HG03571 (cell line): Measurements from ENCODE around the gene IRF9.
A peak's percentile ranks its signal among the peaks of the same experiment; 100 is the strongest.

ENCODE experiments used
- ATAC-seq: cut with Tn5 transposase; IDR thresholded peaks from one replicate; pipeline ENCODE4 v1.9.1; 2021; ENCODE audit not compliant: unreplicated experiment

The IRF9 gene

DNA sequence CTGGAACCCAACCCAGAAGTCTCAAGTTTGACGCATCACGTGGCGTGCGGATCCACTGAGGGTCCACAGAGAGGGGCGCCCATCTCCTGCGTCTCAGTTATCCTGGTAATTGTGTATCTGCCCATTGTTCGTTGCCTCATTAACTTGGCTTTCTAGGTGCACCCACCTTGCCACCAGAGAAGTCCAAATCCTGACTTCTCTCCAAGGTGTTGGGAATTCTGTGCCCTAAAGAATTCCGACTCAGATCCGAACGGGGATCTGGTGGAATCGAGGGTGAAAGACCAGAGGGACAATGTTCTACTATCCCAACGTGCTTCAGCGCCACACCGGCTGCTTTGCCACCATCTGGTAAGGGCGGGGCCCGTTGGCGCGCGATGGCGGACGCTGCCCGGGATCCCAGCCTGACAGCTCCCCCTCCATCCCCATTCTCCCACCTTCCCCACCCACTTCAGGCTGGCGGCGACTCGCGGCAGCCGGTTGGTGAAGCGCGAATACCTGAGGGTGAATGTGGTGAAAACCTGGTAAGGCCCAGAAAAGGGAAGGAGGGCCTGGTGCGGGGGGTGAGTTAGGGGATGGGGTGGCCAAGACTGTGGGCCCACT, 11.3 kb downstream of the IRF9 start:
- no peak for ATAC-seq

DNA sequence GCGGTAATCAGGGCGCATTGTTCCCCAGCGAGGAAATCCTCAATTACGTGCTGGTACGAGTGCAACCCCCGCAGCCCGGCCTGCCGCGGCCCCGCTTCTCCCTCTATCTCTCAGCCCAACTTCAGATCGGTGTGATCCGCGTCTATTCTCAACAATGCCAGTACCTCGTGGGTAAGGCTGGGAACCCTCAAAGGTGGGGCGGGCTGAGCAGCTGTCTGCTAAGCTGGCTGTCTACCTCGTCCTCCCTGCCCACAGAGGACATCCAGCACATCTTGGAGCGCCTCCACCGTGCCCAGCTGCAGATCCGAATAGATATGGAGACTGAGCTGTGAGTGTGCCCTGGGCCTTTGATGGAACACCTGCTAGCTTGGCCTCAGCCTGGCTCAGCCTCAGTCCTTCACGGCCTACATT, 11.8 kb downstream of the IRF9 start:
- no peak for ATAC-seq

DNA sequence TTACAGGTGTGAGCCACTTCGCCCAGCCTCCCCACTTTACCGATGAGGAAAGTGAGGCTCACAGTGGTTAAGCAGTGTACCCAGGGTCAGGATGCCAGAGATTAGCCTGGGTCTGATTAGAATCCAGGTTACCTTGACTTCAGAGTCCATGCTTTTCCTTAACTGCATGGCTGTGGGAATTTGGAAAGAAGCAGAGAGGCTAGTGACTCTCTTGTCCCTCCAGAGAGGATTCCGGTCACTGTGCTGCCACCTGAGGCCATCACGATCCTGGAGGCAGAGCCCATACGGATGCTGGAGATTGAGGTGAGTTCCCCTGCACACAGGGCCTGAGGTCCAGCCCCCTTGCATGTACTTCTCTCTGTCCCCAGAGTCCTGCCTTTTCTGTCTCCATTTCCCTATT, 15.5 kb downstream of the IRF9 start:
- ATAC-seq, result no peak

DNA sequence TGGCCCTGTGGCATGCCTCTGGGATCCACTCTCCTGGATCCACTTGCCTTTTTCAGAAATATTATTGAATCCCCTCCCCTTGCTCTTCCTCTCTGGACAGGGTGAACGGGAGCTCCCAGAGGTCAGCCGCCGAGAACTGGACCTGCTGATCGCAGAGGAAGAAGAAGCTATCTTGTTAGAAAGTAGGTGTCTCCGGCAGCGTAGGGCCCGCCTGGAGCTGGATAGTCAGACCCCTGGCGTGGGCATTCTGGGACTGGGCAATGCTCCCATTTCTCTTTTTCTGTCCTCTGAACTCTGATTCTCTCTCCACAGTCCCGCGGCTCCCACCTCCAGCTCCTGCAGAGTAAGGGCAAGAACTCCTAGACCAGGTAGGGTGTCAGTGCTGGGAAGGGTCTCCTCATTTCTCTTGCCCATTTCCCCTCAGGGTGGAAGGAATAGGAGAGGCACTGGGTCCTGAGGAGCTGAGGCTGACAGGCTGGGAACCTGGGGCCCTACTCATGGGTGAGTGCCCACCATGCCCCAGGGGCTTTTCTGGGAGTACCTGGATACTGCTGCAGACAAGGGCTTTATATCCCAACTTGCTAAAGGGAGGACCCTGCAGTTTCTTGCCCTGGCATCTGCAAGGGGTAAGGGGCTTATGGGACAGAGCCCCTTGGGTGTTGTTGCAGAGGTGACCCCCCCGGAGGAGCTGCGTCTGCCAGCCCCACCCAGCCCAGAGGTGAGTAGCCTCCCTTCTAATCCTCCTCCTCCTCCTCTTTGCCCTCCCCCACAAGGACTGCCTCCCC, 16.2 kb downstream of the IRF9 start:
- ATAC-seq, result no peak

DNA sequence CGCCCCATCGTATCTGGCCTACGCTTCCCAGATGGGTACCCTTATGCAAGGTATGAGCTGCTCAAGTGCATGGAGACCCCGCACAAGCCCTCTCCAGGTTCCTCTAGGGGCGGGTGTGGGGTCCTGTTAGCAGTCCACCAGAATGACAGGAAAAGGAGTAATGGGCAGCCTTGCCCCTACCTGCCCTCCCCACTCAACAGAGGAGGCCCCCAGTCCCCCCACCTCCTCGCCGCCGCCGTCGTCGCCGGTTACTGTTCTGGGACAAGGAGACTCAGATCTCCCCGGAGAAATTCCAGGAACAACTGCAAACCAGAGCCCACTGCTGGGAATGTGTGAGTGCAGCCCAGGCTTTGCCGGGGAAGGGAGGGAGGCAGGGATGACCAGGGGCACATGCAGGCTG, 16.8 kb downstream of the IRF9 start:
- no peak for ATAC-seq

DNA sequence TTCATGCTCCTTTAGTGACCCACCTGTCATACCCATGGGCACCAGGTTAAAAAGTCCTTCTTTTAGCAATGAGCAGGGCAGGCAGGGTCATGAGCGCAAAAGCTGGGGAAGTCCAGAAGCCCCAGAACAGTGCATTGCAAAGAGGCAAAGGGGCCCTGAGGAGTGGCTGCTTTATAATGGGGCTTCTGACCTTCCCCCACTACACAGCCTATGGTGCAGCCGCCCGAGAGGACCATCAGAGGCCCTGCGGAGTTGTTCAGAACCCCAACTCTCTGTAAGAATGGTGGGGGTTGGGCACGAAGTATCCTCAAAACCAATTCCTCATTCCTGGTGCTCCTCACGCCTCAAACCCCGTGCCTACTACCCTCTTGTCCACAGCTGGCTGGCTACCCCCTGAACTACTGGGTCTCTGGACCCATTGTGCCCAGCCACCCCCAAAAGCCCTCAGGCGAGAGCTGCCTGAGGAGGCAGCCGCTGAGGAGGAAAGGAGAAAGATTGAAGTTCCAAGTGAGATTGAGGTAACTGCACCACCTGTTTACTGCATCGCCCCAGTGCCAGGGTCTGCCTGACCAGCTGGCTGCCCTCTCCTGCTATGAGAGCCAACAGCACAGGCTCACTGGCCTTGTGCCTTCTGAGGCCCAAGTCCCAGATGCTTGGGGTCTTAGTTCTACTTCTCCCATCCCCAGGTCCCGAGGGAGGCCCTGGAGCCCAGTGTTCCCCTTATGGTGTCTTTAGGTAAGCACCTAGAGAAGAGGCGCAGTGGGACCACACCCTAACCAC, 17.5 kb downstream of the IRF9 start:
- ATAC-seq, result no peak

DNA sequence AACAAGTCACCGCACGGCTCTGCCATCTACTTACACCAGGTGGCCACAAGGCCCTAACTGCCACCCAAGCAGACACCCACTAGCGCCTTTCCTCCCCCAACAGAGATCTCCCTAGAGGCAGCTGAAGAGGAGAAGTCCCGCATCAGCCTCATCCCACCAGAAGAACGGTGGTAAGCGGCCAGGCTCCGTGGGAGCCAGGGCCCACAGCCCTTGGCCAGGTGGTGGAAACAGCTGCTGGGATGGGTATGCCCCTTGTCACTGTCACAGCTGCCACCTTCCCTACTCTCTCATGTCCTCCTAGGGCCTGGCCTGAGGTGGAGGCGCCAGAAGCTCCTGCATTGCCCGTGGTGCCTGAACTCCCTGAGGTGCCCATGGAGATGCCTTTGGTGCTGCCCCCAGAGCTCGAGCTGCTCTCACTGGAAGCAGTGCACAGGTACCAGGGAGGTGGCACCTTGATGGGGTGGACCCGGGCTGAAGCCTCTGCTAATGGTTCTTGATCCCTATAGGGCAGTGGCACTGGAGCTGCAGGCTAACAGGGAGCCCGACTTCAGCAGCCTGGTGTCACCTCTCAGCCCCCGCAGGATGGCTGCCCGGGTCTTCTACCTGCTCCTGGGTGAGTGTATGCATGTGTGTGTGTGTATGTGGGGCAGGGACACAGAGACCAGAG, 18.4 kb downstream of the IRF9 start:
- no peak for ATAC-seq

DNA sequence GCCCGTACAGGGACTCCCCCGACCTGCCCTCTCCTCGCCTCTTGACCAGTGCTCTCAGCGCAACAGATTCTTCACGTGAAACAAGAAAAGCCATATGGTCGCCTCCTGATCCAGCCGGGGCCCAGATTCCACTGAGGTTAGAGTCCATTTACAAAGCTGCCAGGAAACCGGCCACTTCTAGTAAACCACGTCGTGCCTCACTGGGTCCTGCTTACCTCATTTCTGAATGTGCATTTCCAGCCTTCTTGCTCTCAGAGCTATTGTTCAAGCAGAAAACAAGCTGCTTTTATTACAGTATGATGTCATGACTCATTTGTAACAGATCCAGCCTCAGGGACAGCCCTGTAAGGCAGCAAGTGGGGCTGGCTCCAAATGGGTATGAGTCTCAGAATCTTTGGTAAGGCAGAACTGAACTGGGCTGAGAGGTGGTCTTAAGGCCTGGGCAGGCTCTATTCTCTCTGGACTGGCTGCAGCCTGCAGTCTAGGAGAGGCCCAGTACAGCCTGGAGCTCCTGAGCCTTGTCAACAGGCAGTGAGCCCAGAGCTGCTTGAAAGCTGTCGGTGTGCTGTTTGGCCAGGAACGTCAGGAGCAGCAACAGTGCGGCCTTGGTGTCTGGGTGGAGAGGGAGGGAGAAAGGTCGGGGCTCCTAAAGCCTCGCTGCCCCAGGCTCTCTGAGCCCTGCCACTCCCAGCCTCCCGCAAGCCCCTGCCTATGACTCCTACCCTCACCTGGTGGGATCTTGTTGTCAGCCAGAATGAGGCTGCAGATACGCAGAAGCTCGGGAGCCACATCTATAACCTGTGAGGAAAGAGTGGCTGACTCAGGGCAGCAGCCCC, 19.1 kb downstream of the IRF9 start:
- no peak for ATAC-seq

DNA sequence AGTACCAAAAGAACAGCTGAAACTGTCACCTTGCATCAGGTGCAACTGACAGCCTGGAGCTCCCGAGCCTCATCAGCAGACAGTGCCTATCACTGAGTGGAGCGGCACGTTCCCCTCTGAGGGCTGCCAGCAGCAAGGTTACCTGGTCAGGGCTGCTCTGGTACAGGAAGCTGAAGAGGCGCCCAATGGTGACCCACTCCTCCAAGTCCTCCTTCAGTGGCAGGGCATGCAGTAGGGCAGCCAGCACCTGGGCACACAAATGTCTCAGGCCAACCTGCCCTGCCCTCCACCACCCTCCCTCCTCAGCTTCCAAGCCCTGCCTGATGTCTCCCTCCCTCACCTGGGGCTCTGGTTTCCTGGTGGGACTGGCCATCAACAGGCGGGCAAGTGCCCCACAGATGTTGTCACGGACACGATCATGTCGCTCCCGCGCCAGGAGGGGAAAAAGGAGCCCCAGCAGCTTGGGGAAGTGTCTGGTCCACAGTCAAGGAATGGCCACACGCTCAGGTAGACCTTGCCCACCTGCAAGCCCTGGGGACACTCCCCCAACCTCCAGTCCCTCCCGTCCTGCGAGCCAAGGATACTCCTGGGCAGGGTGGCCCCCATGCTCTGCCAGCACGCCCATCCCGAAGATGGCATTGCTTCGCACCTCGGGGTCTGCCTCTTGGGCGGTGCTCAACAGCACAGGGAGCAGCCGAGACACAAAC, 20.5 kb downstream of the IRF9 start:
- ATAC-seq, result no peak

DNA sequence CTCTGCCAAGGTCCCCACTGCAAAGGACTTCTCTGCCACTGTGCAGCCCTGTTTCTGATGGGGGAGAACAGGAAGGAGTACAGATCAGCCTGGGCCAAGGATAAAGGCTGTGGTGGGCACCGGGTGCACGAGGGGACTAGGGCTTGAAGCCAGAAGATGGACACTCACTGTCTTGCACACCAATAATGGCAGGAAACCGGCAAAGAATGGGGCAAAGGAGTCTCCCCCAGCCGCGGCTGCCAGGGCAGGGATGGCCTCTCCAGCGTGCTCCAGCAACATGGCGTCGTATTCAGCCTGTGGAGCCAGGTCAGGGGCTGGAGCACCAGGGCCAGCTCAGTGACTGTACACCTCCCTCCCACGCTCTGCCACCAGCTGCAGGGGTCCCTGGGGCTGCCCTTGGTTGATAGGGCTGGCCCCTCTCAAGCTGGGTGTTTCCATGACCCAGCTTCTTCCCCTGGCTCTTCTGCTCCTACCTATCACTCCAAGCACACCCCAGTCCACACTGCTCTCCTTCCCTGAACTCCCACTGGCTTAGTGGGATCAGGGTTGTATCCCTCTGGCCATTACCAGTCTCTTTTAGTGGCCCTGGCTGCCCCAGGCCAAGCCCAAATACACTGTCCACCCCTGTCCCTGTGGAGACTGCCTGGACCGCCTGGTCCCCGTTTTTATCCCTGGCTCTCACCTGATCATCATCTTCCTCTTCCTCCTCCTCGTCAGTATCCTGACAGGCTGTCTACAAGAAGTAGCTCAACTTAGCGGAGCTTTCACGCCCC, 21.2 kb downstream of the IRF9 start:
- no peak for ATAC-seq

DNA sequence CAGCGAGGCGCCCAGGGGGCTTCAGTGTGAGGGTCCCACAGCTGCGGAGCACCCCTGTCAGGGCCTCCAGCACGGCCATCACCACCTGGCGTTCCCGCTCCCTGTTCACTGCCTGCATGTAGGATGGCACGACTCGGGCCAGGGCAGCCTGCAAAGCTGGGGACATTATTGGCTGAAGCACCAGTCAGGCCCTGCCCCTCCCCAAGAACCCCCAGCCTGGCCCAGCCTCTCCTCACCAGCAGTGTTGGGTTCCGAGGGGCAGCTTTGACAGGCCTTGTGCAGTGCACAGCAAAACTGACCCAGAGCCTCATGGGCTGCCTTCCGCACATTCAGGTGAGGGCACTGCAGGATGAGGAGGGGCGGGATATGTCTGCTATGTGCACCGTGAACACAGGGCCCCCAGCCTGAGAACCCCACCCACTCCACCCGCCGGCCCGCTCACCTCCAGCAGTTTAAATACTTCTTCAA, 22.0 kb downstream of the IRF9 start:
- ATAC-seq, result no peak

DNA sequence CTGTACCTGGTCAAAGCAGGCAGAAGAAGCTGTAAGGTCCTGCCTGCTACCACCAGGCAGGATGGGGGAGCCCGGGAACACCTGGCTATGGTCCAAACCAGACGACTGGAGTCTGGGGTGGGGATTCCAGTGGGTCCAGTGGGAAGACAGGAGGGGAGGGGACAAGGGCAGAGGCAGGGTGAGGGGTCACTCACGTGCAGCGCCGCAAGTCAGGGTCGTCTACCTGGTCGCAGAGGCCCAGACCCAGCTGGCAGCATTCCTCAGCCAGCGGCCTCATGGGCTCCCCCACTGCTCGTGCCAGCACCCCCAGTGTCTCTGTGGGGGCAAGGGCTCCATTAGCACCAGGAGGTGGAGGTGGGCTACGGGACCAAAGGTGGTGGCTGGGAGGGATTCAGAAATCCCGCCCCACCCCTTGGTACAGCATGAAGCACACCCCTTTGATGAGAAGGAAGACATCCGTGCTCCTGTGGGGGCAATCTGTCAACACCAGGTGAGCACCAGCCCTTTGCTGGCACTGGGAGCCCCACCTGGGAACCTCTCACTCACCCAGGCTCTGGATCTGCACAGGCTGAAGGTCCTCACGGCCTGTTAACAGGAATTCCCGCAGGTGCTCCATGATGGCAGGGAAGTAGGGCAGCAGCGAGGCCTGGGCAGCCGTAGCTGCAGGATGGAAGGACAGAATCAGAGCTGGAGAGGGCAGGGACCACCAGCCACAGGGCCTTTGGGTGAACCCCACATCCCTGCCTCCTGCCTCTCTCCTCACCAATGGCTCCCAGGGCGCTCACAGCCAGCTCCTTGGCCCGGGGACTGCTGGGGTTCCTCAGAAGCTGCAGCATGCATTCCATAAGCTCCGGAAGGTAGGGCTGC, 23.3 kb downstream of the IRF9 start:
- no peak for ATAC-seq

DNA sequence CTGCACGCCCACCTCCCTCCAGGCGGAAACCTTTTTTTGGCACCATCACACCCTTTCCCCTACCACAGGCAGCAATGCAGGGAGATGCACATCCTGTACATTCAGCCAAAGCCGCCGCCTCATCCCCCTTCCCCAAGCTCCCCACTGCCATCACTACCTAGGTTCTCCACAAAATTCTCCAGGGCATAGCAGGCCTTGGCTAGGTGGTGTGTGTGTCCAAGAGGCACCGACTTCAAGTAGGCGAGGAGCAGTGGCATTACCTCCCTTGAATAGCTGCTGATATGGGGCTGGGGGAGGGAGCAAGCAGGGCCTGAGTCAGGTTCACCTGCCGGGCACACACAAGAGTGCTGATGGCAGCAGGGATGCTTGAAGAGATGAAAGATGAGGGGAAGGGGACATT, 24.0 kb downstream of the IRF9 start:
- ATAC-seq, result no peak

DNA sequence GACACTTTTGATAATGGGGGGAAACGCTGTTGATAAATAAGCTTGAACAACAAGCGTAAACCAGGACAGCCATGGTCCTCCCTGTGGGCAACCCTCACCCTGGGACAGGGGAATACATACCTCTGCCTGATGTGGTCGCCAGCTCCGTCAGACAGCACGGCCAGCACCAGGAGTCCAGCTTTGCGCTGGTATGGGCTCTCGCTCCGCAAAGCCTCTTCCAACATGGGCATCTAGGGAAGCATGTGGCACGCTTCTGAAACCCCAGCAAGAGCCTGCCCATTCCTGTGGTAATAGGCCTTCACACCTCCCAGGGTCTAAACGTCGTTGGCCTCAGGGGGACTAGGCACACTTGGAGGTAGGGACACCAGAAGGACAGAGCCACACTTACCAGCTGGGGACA, 24.7 kb downstream of the IRF9 start:
- no peak for ATAC-seq

DNA sequence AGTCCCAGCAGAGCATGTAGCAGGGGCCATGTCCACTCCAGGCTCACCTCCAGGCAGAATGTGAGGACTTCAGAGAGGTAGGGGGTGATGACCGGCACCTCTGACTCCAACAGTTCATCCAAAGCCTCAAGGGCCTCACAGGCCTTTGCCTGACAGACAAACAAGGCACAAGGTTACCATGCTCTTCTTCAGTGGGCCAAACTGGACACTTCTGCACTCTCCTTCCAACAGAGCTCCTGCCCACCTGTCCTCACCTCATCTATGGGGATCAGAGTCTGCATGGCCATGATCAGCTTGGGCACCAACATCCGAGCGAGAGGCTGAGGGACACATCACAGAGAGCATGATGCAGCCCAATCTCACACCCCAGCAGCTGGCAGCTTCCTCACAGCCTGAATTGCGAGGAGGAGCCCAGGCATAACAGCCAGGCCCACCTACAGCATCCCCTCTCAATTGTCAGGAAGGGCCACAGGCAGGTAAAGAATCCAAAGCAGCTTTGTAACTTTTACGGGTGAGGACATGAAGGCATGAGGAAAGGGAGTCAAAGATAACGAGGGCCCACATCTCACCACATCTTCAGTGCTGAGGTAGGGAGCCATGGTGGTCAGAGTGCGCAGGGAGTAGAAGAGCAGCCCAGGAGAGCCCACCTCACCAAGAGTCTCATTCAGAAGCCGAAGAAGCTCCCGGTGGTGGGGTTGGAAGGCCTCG, 25.9 kb downstream of the IRF9 start:
- no peak for ATAC-seq

DNA sequence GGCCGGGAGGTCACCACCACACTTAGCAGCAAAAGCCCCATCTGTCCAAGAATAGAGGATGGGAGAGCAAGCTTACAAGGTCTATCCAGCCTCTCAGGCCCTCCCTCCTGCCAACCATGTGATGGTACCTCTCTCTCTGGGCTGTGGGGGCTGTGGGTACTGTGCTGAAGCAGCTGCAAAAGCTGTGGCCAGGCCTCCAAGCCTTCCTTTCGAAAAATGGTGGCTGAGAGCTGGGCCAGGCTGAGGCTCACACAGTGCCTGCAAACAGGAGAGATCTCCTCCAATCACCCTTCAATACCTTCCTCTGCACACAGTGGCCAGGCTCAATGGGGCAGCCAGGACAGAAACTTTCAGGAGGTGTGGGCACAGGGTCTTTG, 26.5 kb downstream of the IRF9 start:
- no peak for ATAC-seq

DNA sequence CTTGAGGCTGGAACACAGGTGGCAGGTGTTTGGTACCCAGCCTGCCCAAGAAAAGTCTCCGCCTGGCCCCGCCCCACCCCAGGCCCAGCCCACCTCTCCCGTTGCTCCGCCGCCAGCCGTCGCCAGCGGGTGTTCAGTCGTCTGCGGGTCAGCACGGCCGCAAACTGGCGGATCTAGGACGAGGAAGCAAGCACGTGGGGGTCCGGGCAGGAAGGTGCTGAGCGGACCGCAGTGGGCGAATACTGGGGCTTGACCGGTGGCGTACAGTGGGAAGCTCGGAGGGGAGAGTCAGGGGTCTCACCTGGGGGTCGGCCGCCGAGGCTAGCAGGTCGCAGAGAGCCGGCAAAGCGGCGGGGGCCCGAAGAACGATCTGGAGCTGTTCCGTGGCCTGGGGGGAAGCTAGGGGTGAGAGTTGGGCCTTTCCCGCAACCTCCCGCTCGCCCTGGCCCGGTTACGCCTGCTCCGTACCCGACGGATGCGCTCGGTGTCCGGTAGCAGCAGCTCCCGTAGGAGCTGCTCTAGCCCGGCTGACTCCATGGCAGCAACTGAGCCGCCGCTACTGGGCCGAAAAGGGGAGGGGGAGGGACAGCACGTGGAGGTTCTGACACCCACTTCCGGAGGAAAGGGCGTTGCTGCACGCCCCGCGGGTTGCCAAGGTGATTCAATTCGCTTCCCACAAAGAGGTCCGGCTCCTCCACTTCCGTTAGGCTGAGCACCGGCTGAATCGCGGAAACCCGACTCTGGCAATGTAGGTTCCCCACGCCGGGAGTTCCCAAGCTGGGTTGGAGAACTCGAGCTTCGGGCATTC, 27.4 kb downstream of the IRF9 start, which contains the start of gene IPO4:
TSS of gene IPO4 (minus strand) at position 566 of the 808 bp plus-strand sequence. CDS start at position 537, 29 bp downstream.
- ATAC-seq, result peak; percentile 82
